ENCODE results near the gene CCDC73. TPM values are rescaled to one million over a fixed set of nuclear protein-coding genes. Genes with fewer than 3 reads are reported as not detected.

Gene CCDC73
- total RNA-seq, 1 experiment from 2014 or later, result 0.04 TPM

DNA sequence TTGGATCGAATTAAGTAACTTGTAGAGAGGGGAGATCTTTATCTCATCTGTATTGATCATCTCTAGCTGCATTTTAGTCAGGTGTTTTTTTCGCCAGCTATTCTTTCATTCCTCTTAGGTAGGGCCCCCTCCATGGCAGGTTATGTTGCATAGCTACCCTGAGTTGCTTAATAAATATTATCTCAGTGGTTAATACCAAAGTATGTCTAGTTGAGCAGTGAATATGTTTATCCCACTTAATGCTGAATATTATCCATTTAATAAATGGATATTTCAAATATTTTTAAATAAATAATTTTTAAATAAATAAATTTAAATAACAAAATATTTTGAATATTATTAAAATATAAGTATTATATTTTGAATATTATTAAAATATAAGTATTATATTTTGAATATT is 44.8 kb upstream of the CCDC73 start:
- no peaks in the 10 kb centered on the region for H3K27me3 ChIP-seq (ENCODE audit: low read length)
- BruUV-seq (replicated peaks), result no TSS peak

DNA sequence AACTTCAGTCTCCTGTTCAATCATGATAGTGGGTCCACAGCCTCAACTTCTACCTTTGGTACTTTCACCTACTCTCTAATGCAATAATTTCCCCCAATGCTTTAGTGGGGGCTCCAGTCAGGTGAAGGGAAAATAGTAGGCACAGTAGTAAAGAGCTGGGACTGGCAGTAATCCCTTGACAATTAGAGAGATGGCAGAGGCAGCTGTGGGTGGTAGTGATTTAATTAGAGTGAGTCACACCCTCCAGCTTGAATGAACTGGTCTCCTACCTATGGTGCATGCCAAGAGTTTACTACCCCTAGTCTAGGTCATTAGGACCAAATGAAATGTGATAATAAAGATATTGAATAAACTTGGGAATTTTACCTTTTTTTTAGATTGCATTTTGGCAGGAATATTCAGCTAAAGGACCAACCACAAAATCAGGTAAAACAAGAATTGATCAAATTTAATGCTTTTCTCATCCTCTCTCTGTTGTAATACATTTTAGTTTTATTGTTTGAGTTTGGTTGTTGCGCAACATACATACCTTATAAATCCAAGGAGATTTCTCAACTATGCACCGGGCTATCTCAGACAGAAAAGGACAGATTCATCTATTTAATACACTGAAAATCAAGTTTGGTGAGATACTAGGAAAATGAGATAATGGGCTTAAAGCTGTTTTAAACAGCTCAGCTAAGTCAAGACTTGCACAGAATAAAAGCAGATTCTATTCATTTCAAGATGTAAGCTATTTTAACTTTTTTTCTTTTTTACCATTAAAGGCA is 44.2 kb upstream of the CCDC73 start:
- intact Hi-C loops (cut with micrococcal nuclease), result no loop called here
- Histone ChIP-seq H3K4me2 (ENCODE audit: low read length) (peak overlapping the region; percentile 20), H4K20me1 (ENCODE audit: low read length) (no peaks in the 10 kb centered on the region), H3K36me3 (ENCODE audit: low read depth, low read length) (peaks cover 16% of the 10 kb centered on the region), H3K9me3 (ENCODE audit: low read length) (no peaks in the 10 kb centered on the region), H3K79me2 (ENCODE audit: low read length) (peaks cover 13% of the 10 kb centered on the region; the same call in 1 of the 2 replicates), H3K4me1 (ENCODE audit: insufficient read depth, low read length) (peaks cover 29% of the 10 kb centered on the region), H3K4me3 (ENCODE audit: low read length) (peak overlapping the region; percentile 4; the same call in 1 of the 2 replicates), H2AFZ (ENCODE audit: low read length) (no peak overlapping the region), H3K9ac (ENCODE audit: low read length) (no peak overlapping the region), H3F3A (ENCODE audit: low read length, unreplicated experiment) (no peaks in the 10 kb centered on the region), H3K9me2 (replicated peaks; ENCODE audit: low read length) (no peaks in the 10 kb centered on the region), H3K27ac (ENCODE audit: low read length) (peak overlapping the region; percentile 42), H3K27me3 (ENCODE audit: low read length) (no peaks in the 10 kb centered on the region)
- ATAC-seq (peak; percentile 78), DNase-seq (peak; percentile 81)
- TF ChIP-seq EZH2 (IDR thresholded peaks at IDR 0.05; ENCODE audit: low read length, unreplicated experiment) (no peak), EZH2phosphoT487 (IDR thresholded peaks at IDR 0.05; ENCODE audit: borderline replicate concordance, low read length) (no peak)
- TF ChIP-seq, protein P1, sequence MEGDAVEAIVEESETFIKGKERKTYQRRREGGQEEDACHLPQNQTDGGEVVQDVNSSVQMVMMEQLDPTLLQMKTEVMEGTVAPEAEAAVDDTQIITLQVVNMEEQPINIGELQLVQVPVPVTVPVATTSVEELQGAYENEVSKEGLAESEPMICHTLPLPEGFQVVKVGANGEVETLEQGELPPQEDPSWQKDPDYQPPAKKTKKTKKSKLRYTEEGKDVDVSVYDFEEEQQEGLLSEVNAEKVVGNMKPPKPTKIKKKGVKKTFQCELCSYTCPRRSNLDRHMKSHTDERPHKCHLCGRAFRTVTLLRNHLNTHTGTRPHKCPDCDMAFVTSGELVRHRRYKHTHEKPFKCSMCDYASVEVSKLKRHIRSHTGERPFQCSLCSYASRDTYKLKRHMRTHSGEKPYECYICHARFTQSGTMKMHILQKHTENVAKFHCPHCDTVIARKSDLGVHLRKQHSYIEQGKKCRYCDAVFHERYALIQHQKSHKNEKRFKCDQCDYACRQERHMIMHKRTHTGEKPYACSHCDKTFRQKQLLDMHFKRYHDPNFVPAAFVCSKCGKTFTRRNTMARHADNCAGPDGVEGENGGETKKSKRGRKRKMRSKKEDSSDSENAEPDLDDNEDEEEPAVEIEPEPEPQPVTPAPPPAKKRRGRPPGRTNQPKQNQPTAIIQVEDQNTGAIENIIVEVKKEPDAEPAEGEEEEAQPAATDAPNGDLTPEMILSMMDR (conservative IDR thresholded peaks at IDR 0.05; ENCODE audit: low read depth, low read length), result no peak
- ChIA-PET CTCF (interaction anchor here (1.0 kb wide), 1 partner anchor 30 kb away, joined by 3 read pairs; no protein-coding TSS in a partner anchor), POLR2A (ENCODE audit: unreplicated experiment) (interaction anchor here (0.6 kb wide), 1 partner anchor 43 kb away, joined by 10 read pairs; no protein-coding TSS in a partner anchor)
- no TSS peak for BruUV-seq (replicated peaks)

More for the DNA sequence above, 44.8 kb upstream of the CCDC73 start:
- peaks cover 20% of the 10 kb centered on the region for H3K36me3 ChIP-seq (ENCODE audit: low read depth, low read length)
- H3K4me3 ChIP-seq (ENCODE audit: low read length), result peak overlapping the region; percentile 4; the same call in 1 of the 2 replicates
- ChIA-PET CTCF (interaction anchor here (1.0 kb wide), 1 partner anchor 30 kb away, joined by 3 read pairs; no protein-coding TSS in a partner anchor), POLR2A (ENCODE audit: unreplicated experiment) (no interaction called here)
- ATAC-seq (no peak), DNase-seq (no peak)
- H3F3A ChIP-seq (ENCODE audit: low read length, unreplicated experiment), result no peaks in the 10 kb centered on the region
- no peak overlapping the region for H3K9ac ChIP-seq (ENCODE audit: low read length)
- TF ChIP-seq EZH2phosphoT487 (IDR thresholded peaks at IDR 0.05; ENCODE audit: borderline replicate concordance, low read length), result no peak
- TF ChIP-seq, protein P1 (conservative IDR thresholded peaks at IDR 0.05; ENCODE audit: low read depth, low read length), result no peak
- TF ChIP-seq EZH2 (IDR thresholded peaks at IDR 0.05; ENCODE audit: low read length, unreplicated experiment), result no peak
- intact Hi-C loops (cut with micrococcal nuclease), result no loop called here
- peak overlapping the region; percentile 8; the same call in 1 of the 2 replicates for H3K27ac ChIP-seq (ENCODE audit: low read length)
- no peaks in the 10 kb centered on the region for H3K9me3 ChIP-seq (ENCODE audit: low read length)
- peaks cover 13% of the 10 kb centered on the region; the same call in 1 of the 2 replicates for H3K79me2 ChIP-seq (ENCODE audit: low read length)
- H2AFZ ChIP-seq (ENCODE audit: low read length), result no peak overlapping the region
- peak overlapping the region; percentile 20 for H3K4me2 ChIP-seq (ENCODE audit: low read length)
- H4K20me1 ChIP-seq (ENCODE audit: low read length), result no peaks in the 10 kb centered on the region
- peaks cover 29% of the 10 kb centered on the region for H3K4me1 ChIP-seq (ENCODE audit: insufficient read depth, low read length)
- H3K9me2 ChIP-seq (replicated peaks; ENCODE audit: low read length), result no peaks in the 10 kb centered on the region

DNA sequence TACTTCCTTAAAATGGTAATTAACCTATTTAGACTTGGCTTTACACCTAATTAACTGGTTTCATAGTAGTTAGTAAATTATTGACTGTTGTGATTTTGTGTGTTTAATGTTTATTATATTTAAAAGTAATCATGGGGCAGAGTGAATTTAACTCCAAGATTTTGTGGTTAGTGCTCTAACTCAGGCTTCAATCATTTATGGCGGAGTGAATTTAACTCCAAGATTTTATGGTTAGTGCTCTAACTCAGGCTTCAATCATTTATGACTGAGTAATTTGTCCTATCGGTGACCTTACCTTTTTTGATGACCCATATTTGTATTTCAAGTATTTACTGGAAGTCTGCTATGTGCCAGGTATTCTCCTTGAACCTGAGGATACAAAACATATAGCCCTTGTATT is 42.5 kb upstream of the CCDC73 start:
- DNase-seq (no peak), ATAC-seq (no peak)
- Histone ChIP-seq H3K36me3 (ENCODE audit: low read depth, low read length) (peaks cover 14% of the 10 kb centered on the region), H3K9me2 (replicated peaks; ENCODE audit: low read length) (no peaks in the 10 kb centered on the region), H2AFZ (ENCODE audit: low read length) (no peak overlapping the region), H3K4me1 (ENCODE audit: insufficient read depth, low read length) (peaks cover 29% of the 10 kb centered on the region), H3K79me2 (ENCODE audit: low read length) (peaks cover 13% of the 10 kb centered on the region; the same call in 1 of the 2 replicates), H3K27me3 (ENCODE audit: low read length) (no peaks in the 10 kb centered on the region), H3K9ac (ENCODE audit: low read length) (no peak overlapping the region), H3K27ac (ENCODE audit: low read length) (no peak overlapping the region), H3K9me3 (ENCODE audit: low read length) (no peaks in the 10 kb centered on the region), H3K4me3 (ENCODE audit: low read length) (no peak overlapping the region), H3F3A (ENCODE audit: low read length, unreplicated experiment) (no peaks in the 10 kb centered on the region), H3K4me2 (ENCODE audit: low read length) (no peak overlapping the region), H4K20me1 (ENCODE audit: low read length) (no peaks in the 10 kb centered on the region)
- TF ChIP-seq EZH2 (IDR thresholded peaks at IDR 0.05; ENCODE audit: low read length, unreplicated experiment), result no peak
- TF ChIP-seq, protein P1 (conservative IDR thresholded peaks at IDR 0.05; ENCODE audit: low read depth, low read length), result no peak
- TF ChIP-seq EZH2phosphoT487 (IDR thresholded peaks at IDR 0.05; ENCODE audit: borderline replicate concordance, low read length), result no peak
- intact Hi-C loops (cut with micrococcal nuclease), result no loop called here
- POLR2A ChIA-PET (ENCODE audit: unreplicated experiment), result no interaction called here
- CTCF ChIA-PET, result no interaction called here
- no TSS peak for BruUV-seq (replicated peaks)
